GM19463 (cell line): ENCODE data around the gene TENT5A.

ENCODE experiments used
- ATAC-seq: cut with Tn5 transposase; IDR thresholded peaks from one replicate; pipeline ENCODE4 v1.9.1; 2021; ENCODE audit warnings: mild to moderate bottlenecking, moderate library complexity; ENCODE audit not compliant: unreplicated experiment

The TENT5A gene

GRCh38 chr6:81772741-81773140 lies 20.3 kb upstream of the TENT5A start:
- peak; percentile 99 for ATAC-seq

- ATAC-seq, result no peak
These were observed 18.6 kb upstream of the TENT5A start for GRCh38 chr6:81771097-81771496.

- ATAC-seq, result no peak
These were observed 17.9 kb upstream of the TENT5A start for GRCh38 chr6:81770381-81770780.

GRCh38 chr6:81769824-81770223 lies 17.3 kb upstream of the TENT5A start:
- ATAC-seq, result no peak

GRCh38 chr6:81768150-81768942 lies 15.9 kb upstream of the TENT5A start:
- no peak for ATAC-seq

- ATAC-seq, result peak; percentile 2
These were observed 14.8 kb upstream of the TENT5A start for GRCh38 chr6:81767163-81767891.

GRCh38 chr6:81766482-81767069 lies 14.1 kb upstream of the TENT5A start:
- ATAC-seq, result peak; percentile 62

- ATAC-seq, result no peak
These were observed 12.1 kb upstream of the TENT5A start for GRCh38 chr6:81764531-81764930.

- no peak for ATAC-seq
These were observed 11.5 kb upstream of the TENT5A start for GRCh38 chr6:81763968-81764367.

GRCh38 chr6:81763051-81763450 lies 10.6 kb upstream of the TENT5A start:
- no peak for ATAC-seq

GRCh38 chr6:81762606-81763005 lies 10.1 kb upstream of the TENT5A start:
- ATAC-seq, result no peak

- ATAC-seq, result no peak
These were observed 9.7 kb upstream of the TENT5A start for GRCh38 chr6:81762132-81762531.

- ATAC-seq, result no peak
These were observed 8.7 kb upstream of the TENT5A start for GRCh38 chr6:81761197-81761596.

GRCh38 chr6:81759782-81760181 lies 7.3 kb upstream of the TENT5A start:
- ATAC-seq, result peak; percentile 74

GRCh38 chr6:81758221-81758620 lies 5.7 kb upstream of the TENT5A start:
- no peak for ATAC-seq

- ATAC-seq, result no peak
These were observed 4.2 kb upstream of the TENT5A start for GRCh38 chr6:81756690-81757089.

- ATAC-seq, result no peak
These were observed 3.1 kb upstream of the TENT5A start for GRCh38 chr6:81755551-81755950.

- ATAC-seq, result no peak
These were observed 2.4 kb upstream of the TENT5A start for GRCh38 chr6:81754906-81755305.

GRCh38 chr6:81753711-81754577 lies 1.5 kb upstream of the TENT5A start:
- ATAC-seq, result peak; percentile 37

GRCh38 chr6:81752921-81753710 lies 635 bp upstream of the TENT5A start:
- ATAC-seq, result peak; percentile 57
